ENCODE results near the gene CPA1. TPM values are rescaled to one million over a fixed set of nuclear protein-coding genes. Genes with fewer than 3 reads are reported as not detected.

The CPA1 gene
- total RNA-seq, 1 experiment from 2014 or later: 7.9 TPM

GRCh38 chr7:130361681-130362080, 18.6 kb upstream of the CPA1 start (continued):
- TF ChIP-seq ZNF317 (CRISPR knock-in tag; IDR thresholded peaks at IDR 0.05; ENCODE audit: borderline replicate concordance, low read depth) (no peak), GABPB1 (CRISPR knock-in tag; IDR thresholded peaks at IDR 0.05) (no peak)

GRCh38 chr7:130362251-130362816, 18.0 kb upstream of the CPA1 start:
- peaks cover 14% of the 10 kb centered on the region for H3K4me1 Mint-ChIP-seq
- peaks cover 12% of the 10 kb centered on the region for H3K36me3 Mint-ChIP-seq
- no peak overlapping the region for H3K4me3 Mint-ChIP-seq
- ATAC-seq: no peak
- no peak for DNase-seq (ENCODE audit: low spot score)
- ChIA-PET POLR2A (no interaction called here), CTCF (no interaction called here)
- H3K27me3 Mint-ChIP-seq (ENCODE audit: low read depth): no peaks in the 10 kb centered on the region; the same call in none of the 2 replicates
- H3K27ac Mint-ChIP-seq: no peak overlapping the region
- H3K9me3 Mint-ChIP-seq: peaks cover 23% of the 10 kb centered on the region
- no peak for TF ChIP-seq MLX (CRISPR knock-in tag; IDR thresholded peaks at IDR 0.05)
- TF ChIP-seq, protein P1, sequence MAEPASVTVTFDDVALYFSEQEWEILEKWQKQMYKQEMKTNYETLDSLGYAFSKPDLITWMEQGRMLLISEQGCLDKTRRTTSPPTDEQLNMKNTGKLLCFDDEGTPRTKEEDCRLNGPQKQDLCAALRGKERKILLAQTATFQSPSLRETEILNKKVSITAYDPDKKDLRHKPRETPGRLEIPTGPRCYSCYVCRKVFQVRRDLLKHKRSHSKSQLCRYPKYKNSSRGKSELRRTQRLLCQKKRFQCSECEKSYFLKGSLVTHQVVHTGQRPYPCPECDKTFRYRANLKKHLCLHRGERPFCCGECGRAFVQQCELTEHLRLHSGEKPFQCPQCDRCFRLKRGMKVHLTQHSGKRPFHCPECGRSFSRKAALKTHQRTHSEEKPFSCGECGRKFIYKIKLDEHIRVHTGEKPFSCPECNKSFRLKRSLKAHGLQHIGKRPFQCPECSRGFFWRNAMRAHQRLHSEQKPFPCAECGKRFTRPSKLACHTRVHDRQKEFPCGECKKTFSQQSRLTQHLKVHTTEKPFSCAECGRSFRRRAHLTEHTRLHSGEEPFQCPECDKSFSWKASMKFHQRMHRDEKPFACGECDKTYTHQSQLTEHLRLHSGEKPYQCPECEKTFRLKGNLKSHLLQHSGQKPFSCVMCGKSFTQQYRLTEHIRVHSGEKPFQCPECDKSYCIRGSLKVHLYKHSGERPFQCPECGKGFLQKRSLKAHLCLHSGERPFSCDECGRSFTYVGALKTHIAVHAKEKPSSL (CRISPR knock-in tag; conservative IDR thresholded peaks at IDR 0.05): no peak
- no peak for TF ChIP-seq SMAD3 (CRISPR knock-in tag; IDR thresholded peaks at IDR 0.05; ENCODE audit: borderline replicate concordance)
- TF ChIP-seq SP1 (CRISPR knock-in tag; conservative IDR thresholded peaks at IDR 0.05): no peak
- TF ChIP-seq ZNF396 (CRISPR knock-in tag; IDR thresholded peaks at IDR 0.05; ENCODE audit: borderline replicate concordance): no peak
- no peak for TF ChIP-seq ESRRA (CRISPR knock-in tag; IDR thresholded peaks at IDR 0.05; ENCODE audit: borderline replicate concordance)

DNA sequence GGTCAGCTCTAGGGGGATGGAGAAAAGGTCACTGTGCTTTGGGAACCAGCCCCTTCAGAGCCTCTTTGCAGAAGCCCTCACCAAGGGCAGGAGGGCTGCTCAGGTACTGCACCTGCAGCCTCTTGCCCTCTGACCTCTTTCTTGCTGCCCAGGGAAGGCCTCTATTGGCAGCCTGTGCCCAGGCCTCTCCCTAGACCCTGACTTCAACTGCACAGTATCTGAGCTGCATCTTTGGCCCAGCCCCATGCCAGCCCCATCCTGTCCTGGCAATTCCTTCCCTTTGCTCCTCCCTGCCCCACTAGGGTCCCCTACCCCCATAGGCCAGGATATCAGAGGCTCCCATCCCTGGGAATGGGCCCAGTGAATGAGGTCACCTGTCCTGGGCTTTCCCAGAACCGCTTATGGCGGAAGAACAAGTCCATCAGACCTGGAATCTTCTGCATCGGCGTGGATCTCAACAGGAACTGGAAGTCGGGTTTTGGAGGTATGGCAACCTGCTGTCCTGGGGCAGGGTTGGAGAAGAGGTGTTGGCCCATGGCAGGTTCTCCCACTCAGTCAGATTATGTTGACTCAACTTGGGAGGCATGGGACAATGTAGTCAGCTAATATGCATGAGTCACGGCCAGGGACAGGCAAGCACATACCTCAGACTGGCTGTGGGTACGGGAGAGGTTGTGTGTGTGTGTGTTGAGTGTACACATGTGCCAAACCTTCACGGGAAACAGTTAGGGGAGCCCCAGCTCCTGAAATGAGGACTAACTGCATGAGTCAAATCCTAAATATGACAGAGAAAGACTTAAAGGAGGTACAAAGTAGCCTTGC, 17.1 kb upstream of the CPA1 start:
- Mint-ChIP-seq H3K36me3 (peaks cover 12% of the 10 kb centered on the region), H3K4me1 (peaks cover 14% of the 10 kb centered on the region), H3K4me3 (no peak overlapping the region), H3K9me3 (peaks cover 23% of the 10 kb centered on the region), H3K27me3 (ENCODE audit: low read depth) (no peaks in the 10 kb centered on the region; the same call in none of the 2 replicates), H3K27ac (no peak overlapping the region)
- ATAC-seq: no peak
- CTCF ChIA-PET: no interaction called here
- POLR2A ChIA-PET: no interaction called here
- no peak for DNase-seq (ENCODE audit: low spot score)
- TF ChIP-seq ZMAT4 (CRISPR knock-in tag; IDR thresholded peaks at IDR 0.05) (no peak), RORB (CRISPR knock-in tag; IDR thresholded peaks at IDR 0.05) (no peak), ZNF671 (CRISPR knock-in tag; IDR thresholded peaks at IDR 0.05) (no peak), CBFB (CRISPR knock-in tag; IDR thresholded peaks at IDR 0.05; ENCODE audit: low read depth) (no peak), IRF2 (CRISPR knock-in tag; IDR thresholded peaks at IDR 0.05; ENCODE audit: borderline replicate concordance, low read depth) (no peak), GABPB1 (CRISPR knock-in tag; IDR thresholded peaks at IDR 0.05) (no peak), PRRX2 (CRISPR knock-in tag; IDR thresholded peaks at IDR 0.05) (no peak), HMGA2 (CRISPR knock-in tag; IDR thresholded peaks at IDR 0.05) (no peak), NFE2L1 (CRISPR knock-in tag; IDR thresholded peaks at IDR 0.05) (no peak), ZNF317 (CRISPR knock-in tag; IDR thresholded peaks at IDR 0.05; ENCODE audit: borderline replicate concordance, low read depth) (no peak)
- TF ChIP-seq, protein P1 (CRISPR knock-in tag; conservative IDR thresholded peaks at IDR 0.05): no peak
- TF ChIP-seq, protein P2, sequence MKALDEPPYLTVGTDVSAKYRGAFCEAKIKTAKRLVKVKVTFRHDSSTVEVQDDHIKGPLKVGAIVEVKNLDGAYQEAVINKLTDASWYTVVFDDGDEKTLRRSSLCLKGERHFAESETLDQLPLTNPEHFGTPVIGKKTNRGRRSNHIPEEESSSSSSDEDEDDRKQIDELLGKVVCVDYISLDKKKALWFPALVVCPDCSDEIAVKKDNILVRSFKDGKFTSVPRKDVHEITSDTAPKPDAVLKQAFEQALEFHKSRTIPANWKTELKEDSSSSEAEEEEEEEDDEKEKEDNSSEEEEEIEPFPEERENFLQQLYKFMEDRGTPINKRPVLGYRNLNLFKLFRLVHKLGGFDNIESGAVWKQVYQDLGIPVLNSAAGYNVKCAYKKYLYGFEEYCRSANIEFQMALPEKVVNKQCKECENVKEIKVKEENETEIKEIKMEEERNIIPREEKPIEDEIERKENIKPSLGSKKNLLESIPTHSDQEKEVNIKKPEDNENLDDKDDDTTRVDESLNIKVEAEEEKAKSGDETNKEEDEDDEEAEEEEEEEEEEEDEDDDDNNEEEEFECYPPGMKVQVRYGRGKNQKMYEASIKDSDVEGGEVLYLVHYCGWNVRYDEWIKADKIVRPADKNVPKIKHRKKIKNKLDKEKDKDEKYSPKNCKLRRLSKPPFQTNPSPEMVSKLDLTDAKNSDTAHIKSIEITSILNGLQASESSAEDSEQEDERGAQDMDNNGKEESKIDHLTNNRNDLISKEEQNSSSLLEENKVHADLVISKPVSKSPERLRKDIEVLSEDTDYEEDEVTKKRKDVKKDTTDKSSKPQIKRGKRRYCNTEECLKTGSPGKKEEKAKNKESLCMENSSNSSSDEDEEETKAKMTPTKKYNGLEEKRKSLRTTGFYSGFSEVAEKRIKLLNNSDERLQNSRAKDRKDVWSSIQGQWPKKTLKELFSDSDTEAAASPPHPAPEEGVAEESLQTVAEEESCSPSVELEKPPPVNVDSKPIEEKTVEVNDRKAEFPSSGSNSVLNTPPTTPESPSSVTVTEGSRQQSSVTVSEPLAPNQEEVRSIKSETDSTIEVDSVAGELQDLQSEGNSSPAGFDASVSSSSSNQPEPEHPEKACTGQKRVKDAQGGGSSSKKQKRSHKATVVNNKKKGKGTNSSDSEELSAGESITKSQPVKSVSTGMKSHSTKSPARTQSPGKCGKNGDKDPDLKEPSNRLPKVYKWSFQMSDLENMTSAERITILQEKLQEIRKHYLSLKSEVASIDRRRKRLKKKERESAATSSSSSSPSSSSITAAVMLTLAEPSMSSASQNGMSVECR (CRISPR knock-in tag; IDR thresholded peaks at IDR 0.05; ENCODE audit: borderline replicate concordance): no peak

Data from WTC11 (cell line).